ENCODE results near the gene ZNF516.

Gene ZNF516

GRCh38 chr18:76468345-76469304 is 26.4 kb downstream of the ZNF516 start:
- DNase-seq = no peak

GRCh38 chr18:76467371-76468190 is 27.5 kb downstream of the ZNF516 start:
- DNase-seq = no peak

GRCh38 chr18:76466410-76466991 is 28.5 kb downstream of the ZNF516 start:
- no peak for DNase-seq

GRCh38 chr18:76465630-76466409 is 29.2 kb downstream of the ZNF516 start:
- no peak for DNase-seq

- no peak for DNase-seq
These were observed 30.5 kb downstream of the ZNF516 start for GRCh38 chr18:76464281-76465259.

- no peak for DNase-seq
These were observed 31.2 kb downstream of the ZNF516 start for GRCh38 chr18:76463872-76464271.

- no peak for DNase-seq
These were observed 31.7 kb downstream of the ZNF516 start for GRCh38 chr18:76463358-76463757.

- DNase-seq = no peak
These were observed 32.7 kb downstream of the ZNF516 start for GRCh38 chr18:76462326-76462694.

GRCh38 chr18:76461692-76462325 is 33.2 kb downstream of the ZNF516 start:
- no peak for DNase-seq

GRCh38 chr18:76461148-76461547 is 33.9 kb downstream of the ZNF516 start:
- no peak for DNase-seq

GRCh38 chr18:76460482-76460881 is 34.6 kb downstream of the ZNF516 start:
- no peak for DNase-seq

- no peak for DNase-seq
These were observed 35.2 kb downstream of the ZNF516 start for GRCh38 chr18:76459687-76460350.

GRCh38 chr18:76459312-76459686 is 35.7 kb downstream of the ZNF516 start:
- no peak for DNase-seq

- no peak for DNase-seq
These were observed 36.3 kb downstream of the ZNF516 start for GRCh38 chr18:76458522-76459311.

GRCh38 chr18:76457957-76458356 is 37.1 kb downstream of the ZNF516 start:
- DNase-seq = no peak

- no peak for DNase-seq
These were observed 37.6 kb downstream of the ZNF516 start for GRCh38 chr18:76457475-76457874.

GRCh38 chr18:76456823-76457222 is 38.2 kb downstream of the ZNF516 start:
- DNase-seq = no peak

- DNase-seq = no peak
These were observed 38.9 kb downstream of the ZNF516 start for GRCh38 chr18:76456018-76456750.

All from activated T-cell treated with anti-CD3 and anti-CD28 coated beads, Interleukin-2, amount 50 U/mL, for 1 hour (primary cell).